Activated T-helper 1 cell treated with Interleukin-2 at 50 U/mL for 16 hours (primary cell): Measurements from ENCODE around the gene CORO7.

Source experiments
- DNase-seq: peaks from one replicate; pipeline ENCODE4 v3.0.0-alpha.2; 2020; ENCODE audit warnings: low read depth

The CORO7 gene

DNA sequence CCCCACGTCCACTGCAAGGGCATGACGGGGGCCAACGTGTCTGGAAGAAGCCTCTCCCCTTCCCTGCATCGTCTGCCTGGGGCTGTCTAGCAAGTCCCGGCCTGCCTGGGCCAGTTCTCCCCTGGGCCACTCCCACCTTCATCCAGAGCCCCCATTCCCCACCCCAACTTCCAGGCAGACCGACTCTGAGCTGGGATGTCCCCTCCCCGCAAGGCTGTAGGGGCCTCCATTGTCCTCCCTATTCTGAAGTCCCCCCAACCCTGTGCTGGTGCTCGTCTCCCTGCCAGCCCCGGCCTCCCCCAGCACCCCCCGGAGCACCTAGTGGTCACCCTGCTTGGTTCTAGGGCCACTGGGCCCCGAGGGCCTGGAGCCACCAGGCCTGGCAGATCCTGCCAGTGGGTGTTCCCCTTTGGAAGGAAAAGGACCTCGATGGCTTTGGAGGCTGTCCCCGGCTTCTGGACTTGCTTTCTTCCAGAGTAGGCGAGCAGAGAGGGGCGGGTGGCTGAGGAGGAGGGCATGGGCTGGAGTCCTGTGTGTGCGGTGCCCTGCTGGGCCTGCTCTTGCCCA lies 95.7 kb downstream of the CORO7 start:
- DNase-seq = no peak

DNA sequence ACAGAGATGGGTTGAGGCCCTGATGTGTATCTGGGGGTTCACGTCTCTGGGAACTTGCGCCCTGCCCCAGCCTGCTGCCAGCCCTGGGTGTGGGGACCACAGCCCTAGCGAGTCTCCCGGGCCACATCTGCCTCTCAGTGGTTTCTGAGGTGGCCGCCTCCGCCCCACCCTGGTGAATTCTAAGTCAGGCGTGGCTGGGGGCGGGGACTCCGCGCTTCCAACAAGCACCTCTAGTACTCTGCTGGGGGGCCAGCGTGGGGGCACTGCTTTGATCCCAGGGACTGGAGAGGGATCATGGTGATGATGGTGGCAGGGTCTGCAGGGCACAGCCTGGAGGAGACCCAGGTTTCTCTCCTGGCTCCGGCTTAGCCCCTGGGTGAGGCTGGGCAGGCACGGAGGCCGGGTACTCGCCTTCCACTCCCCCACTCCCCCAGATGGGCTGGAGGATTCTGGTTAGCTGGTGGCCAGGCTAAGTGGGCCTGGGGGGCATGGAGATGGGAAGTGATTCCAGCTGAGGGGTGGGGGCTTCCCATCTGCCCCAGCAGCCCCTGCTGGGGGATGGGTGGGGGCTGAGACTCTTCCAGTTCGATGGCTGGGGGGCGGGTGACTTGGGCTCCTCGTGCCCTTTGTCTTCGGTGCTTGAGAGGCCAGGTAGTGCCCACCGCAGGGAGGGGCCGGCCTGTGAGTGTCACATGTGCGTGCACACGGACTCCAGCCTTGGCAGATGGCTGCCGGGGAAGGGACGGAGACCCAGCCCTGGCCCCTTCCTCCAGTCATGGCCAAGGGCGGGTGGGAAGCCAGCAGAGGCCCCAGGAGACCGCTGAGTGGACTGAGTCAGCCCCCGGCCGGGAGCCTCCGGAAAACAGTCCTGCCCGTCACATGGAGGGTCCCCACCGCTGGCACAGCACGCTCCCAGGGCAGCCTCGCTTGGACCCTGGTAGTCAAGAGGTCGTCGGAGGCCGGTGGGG lies 96.7 kb downstream of the CORO7 start:
- DNase-seq = peak; percentile 24

- DNase-seq = no peak
These were observed 97.4 kb downstream of the CORO7 start for GRCh38 chr16:4318967-4319366.

DNA sequence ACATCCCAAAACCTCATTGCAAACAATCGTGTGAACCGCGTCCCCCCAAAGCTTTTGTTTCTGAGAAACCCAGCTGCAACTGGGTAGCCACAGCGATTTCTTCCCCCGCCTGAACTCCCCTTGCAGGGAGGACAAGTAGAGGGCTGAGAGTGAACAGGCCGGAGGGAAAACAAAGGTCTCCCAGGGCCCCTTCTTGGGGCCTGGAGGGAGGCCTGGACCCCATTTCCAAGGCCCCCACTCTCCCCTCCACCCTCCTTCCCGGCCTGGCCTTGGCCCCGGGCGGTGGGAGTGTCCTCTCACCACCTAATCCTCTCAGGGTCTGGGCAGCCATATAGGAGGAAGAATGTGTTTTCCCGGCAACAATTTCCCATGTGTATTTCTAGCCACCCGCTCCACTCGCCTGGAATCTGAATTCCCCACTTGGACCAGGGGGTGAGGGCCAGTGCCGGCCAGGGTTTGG lies 97.9 kb downstream of the CORO7 start:
- DNase-seq = no peak

DNA sequence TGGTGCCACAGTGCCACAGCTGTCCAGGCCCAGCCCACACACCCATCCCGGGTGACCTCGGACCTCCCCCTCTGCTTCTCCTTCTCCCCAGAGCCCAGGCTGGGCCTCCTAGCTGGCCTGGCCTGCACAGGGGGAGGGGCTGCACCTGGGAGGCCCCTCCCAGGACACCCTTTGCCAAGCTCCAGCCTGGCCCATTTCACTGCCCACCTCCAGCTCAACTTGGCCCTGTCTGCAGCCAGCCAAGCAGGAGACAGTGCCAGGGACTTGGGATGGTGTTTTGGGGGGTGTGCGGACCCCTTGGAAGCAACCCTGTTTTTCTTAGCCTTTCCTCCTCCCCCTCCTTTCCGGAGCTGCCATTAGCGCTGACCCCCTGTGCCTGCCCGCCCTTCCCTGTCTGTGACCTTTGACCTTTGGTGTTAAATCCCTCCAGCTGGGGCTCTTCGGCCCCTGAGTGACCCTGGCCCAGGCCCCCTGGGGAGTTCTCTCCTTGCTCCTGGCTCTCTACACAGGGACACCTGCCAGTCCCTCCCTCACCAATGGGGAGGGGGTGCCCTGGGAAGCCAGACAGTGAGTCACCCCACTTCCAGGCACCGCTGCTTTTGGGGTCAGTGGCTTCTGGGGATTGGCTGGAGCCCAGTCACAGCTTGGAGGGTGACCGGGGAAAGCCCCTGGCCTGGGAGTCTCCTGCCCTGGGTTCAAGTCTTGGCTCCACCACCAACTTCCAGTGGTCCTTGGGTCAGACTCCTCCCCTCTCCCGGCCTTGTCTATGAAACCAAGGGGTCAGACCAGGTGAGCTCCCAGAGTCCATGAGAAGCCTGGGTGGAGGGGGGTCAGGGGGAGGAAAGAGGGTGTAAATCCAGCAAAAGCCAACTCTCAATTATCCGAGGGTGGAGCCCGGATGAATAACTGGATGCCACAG lies 98.6 kb downstream of the CORO7 start:
- DNase-seq = no peak

DNA sequence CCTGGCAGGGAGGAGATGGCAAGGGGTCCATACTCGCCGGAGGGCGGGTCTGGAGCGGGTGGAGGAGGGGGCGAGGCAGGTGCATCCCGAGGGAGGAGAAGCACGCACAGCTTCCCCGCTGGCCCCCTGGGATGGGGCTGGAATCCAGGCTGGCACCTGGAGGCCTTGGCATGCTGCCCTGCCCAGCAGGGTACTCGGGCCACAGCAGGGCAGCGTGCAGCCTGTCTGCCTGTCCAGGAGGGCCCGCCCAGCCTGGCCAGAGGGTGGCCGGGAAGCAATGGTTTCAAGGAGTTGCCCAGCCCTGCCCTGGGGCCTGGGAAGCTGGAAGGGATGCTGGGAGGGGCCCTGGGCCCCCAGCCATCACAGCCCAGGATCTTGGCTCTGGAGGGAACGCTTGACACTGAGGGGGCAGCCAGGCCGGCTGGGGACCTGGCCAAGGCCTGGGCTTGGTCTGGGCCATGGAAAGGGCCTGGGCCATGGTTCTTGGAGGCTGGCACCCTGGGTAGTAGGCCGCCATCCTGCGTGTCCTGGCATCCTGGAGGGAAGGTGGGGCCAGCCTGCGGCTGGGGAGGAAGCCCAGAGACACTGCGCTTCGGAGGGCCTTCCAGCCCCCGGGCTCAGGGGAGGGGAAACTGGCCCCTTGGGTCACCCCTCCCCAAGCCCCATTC lies 99.4 kb downstream of the CORO7 start:
- DNase-seq = no peak

DNA sequence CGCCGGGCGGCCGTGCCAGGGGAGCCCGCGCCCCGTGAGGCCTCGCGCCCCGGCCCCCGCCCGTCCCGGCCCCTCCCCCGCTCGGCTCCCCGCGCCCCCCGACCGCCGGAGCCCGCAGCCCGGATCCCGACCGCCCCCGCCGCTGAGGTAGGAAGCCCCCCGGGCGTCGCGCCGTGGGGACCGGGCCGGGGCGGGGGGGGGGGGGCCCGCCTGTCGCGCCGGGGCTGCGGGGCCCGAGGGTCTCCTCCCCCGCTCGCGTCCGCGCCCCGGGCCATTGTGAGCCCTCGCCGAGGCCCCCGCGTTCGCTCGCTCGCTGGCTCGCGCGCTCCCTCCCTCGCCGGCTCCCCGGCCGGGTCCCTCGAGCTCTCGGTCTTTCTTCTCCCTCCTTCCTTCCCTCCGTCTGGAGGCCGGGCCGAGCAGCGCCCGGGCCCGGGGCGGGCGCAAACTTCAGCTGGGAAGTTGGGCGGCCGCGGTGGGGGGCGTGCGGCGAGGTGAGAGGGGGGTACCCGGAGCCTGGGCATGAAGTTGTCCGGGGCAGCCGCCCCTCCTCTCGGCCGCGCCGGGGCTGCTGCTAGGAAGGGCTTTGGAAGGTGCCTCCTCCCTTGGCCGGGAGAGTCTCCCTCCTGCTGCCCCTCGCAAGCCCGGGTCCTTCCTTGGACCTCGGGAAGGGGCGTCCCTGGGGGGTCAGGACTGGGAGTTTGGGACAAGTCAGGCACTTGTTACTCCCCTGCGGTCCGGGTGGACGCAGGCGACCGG lies 100.1 kb downstream of the CORO7 start:
- DNase-seq = no peak

DNA sequence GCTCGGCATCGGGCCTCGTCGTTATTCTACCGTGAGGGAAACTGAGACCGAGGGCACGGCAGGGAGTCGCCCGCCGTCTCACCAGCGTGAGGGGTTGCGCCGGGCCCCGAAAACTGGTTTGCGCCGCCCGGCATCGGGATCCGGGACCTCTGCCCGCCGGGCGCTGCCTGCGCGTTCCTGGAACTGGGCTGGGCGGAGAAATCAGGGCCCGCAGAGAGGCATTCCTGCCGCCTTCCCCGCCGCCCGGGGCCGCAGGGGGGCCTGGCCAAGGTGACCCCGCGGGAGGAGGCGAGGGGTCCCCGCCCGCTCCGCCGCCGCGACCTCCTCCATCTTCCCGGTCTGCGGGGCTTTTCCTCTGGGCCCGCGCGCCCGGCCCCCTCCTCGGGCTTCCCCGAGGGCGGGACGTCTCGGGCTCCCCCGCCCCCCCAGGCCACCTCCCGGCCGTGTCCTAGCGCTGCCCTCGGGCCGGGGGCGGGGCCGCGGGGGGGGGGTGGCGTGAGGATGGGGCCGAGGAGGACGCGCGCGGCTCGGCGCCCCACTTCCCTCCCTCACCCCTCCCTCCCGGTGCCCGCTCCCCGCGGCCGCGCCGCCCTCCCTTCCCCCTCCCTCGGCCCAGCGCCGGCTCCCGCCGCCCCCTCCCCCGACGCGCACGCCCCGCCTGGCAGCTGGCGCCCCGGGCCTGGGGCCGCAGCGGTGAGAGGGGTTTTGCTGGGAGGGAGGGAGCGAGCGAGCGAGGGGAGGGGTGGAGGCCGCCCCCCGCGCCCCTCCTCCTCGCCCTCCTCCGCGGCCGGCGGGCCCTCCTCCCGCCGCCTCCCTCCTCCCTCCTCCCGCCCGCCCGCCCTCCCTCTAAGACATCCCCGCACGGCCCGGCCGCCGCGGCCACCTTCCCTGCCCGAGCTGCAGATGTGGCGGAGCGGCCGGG lies 100.9 kb downstream of the CORO7 start, which contains the start of gene GLIS2:
GLIS2 (plus strand) TSS at position 882 of the 922 bp plus-strand sequence. CDS start 16,214 bp downstream, outside the sequence.
- DNase-seq = no peak

- DNase-seq = no peak
These were observed 101.7 kb downstream of the CORO7 start for GRCh38 chr16:4314532-4315185.

- no peak for DNase-seq
These were observed 102.5 kb downstream of the CORO7 start for GRCh38 chr16:4313563-4314531.

- peak; percentile 37 for DNase-seq
These were observed 106.5 kb downstream of the CORO7 start for GRCh38 chr16:4309833-4310266.

DNA sequence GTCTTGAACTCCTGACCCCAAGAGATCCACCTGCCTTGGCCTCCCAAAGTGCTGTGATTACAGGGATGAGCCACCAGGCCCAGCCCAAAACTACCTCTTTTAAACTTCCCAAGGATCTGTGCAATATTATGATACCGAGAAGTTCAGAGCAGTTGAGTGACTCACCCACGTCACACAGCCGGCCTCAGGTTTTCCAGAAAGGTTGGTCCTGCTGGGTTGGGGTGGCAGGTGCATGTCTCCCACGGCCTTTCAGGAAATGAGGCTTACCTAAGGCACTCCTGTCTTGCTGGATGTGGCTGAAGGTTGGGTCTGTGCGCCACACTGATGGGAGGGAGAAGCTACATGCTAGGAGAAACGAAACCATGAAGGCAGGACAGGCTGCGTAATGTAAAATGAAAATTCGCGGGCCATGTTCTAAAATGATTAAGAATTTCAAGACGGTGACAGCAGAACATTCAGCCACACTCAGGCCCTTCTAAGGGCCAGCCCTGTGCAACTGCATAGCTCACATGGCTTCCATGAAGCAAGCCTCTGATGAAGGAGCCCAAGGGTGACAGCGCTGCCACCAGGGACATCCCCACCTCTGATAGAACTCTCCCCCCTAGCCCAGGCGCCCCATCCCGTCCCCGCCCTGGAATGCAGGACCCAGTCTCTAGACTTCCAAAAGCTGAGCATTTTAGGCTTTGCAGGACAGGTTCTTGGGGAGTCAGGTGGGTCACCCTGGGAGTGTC lies 107.1 kb downstream of the CORO7 start:
- no peak for DNase-seq

GRCh38 chr16:4307215-4308037 lies 109.0 kb downstream of the CORO7 start:
- peak; percentile 95 for DNase-seq

GRCh38 chr16:4306470-4307214 lies 109.8 kb downstream of the CORO7 start:
- DNase-seq = peak; percentile 32
